8988T (cell line): ENCODE results near the gene MMS22L.

Experiments used
- DNase-seq: peaks from one replicate; pipeline ENCODE4 v3.0.0; 2011

The MMS22L gene

DNA sequence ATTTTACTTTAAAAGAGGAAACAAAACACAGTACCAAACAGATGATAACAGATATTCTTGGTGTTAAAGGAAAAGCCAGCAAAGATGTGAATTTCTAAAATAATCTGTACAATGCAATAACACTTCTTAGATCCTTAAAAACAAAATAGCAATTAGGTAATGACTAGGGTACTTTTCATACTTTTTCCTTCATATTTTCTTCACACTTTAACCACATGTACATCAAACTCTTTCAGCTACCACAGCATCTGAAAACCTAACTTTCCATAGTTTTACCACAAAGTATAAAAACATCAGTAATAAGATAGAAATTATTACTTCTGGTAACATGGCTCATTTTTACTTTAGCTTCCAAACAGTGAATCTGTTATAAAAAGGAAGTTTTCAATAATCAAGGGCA, 141.3 kb downstream of the MMS22L start:
- DNase-seq = no peak

DNA sequence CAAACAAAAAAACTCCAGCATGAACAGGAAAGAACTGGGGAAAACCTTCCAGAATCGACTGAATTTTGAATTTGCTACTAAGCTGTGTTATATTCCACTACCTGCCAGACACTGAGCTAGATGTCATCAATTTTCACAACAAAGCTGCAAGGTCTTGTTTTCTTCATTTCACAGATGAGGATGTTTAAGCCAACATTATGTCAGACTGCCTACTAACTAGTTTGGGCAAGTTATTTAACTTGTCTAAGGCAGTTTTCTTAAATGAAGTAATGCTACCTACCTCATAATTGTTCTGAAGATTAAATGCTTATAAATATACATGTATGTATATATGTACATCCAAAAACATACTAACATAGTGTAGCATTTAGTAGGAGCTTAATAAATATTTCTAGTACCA, 144.4 kb downstream of the MMS22L start:
- DNase-seq = no peak

DNA sequence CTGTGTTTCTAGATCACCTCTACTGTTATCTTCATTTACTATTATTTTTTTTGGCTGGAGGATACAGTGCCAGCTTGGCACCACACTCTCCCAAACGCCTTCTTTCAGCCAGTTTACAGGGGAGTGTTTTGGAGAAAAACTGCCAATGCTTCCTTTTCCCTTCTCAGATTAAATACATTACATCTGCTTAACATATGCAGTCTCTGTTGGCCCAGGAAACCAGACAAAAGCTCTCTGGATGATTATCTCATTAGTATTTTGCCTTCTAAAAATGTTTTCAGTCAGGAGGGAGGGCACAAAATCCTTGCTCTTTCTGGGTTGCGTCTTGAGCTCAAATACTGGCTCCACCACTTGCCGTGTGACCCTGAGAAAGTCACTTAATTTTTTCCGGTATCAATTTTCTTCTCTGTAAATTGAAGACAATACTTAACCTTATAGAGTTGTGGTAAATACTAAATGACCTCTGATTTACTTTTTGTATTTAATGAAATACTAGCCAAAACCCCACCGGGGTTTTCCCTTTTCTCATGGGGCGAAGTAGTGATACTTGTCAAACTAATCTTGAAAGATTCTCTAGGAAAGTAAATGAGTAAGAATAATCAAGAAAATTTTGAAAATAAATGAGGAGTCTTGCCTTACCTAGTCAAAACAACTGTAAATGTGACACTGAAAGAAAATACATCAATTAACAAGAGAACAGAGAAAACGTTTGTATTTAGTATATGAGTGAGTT, 146.2 kb downstream of the MMS22L start:
- no peak for DNase-seq

DNA sequence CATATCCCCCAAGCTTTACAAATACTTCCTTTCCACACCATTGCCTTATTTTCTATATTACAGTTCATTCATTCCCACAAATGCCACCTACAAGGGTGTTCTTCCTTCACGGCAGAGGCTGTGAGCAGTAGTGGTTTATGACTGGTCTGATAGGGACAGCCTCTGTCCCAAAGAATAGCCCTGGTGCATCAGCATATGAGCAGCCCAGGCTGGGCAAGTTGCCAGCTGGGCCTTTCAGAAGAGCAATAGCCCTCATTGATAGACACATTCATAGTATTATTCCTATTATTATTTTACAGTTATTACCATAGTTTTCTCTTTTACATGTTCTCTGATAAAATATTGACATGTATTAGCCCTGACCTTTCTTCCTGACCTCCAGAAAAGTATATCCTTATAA, 149.9 kb downstream of the MMS22L start:
- DNase-seq = no peak

DNA sequence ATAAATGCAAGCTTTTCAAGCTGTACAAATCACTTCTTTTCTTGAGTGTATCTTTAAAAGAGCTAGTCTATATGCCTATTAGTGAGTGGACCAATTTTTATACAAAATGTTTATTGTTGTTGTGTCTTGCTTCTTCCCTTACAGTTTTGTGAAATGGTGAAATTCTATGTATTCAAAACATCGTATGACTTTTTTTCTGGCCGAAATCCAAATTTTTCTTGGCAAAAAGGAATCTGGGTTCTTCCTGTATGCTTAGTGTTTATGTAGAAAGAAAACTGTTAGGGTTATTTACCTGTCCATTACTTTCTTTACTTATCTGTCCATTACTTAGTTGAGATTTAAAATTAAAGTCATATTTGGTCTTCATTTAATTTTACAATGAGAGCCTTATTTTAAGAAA, 153.9 kb downstream of the MMS22L start:
- no peak for DNase-seq

DNA sequence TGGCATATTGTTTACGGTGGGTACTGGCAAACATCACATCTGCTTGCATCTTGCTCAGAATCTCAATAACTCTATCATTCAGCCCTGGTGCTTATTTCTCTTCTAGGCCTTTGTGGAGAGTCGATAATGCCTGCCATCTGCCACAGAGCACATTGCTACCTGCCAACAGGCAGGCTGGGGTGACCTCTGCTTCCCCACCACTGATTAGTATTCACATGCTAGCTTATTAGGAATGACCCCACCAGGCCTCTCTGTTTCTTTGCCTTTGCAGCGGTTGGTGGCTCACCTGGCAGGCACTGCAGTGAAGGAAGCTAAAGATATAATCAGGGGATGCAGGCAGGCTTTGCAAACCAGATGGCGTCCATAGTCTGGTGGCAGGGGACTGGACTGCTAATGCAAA, 154.5 kb downstream of the MMS22L start:
- no peak for DNase-seq

DNA sequence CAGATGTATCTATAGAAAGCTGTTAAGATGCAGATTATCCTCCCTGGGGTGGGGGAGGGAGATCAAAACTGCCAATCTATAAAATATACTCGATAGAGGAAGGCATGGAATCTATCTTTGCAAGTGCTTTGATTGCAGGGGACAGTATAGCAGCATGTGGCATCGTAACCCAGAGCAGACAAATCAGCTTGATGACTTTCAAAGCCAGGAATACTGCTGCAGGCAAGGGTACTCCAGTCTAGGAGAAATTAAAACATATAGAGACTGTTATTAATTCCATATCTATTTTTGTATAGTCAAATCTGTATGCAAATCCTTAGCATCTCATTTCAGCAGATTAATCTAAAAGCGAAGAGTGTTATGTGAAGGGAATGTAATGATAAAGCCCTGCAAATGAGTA, 159.4 kb downstream of the MMS22L start:
- no peak for DNase-seq

DNA sequence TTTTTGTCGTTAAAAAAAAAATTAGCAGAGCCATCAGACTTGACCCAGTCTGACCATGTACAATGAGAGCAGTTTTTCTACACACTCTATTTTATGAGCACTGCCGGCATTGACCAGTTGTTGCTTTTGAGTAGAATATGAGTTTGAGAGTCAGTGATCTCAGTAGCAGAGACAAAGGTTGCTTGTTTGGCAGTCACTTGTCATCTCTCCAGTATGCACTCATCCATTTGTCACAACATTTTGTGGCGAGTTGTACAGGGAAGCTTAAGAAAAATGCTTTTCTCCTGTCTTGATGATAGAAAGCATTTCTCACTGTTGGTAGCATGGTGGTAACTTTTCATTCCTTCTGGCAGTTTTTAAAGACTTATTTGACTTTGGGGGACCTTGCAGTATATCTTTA, 159.9 kb downstream of the MMS22L start:
- no peak for DNase-seq

DNA sequence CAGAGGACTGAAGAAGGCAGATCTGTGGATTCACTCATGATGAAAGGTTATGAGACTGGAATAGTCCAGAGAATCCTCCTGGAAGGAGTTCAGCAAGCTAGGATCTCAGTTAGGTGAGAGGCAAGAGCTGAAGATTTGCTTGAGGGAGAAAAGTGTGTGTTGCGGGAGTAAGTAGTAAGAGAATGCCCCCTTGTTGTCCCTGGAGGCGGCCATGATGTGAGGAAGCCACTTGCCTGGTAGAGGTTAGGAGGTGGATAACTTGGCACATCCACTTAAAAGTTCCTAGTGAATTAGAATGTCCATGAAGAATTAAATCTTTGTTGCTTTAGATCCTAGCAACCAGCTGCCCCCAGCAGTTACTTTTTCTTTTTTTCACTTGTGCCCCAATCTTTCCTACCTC, 162.5 kb downstream of the MMS22L start:
- no peak for DNase-seq

DNA sequence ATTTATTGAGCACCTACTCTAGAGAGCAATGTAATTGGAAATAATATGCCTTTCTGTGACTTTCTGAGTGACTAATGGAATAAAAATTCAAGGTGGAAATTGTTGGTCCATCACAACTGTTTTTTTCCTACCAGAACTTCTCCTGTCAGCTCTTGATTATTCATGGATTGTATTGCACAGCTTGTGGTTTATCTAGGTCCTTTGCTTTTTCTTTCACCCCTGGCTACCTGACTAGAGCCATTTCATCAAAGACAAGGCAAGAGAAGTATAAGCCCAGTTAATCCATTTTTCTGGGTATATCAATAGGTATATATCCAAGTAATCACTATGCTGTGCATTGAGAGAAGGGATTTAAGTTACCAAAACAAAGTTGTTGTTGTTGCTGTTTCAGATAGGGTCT, 168.4 kb downstream of the MMS22L start:
- DNase-seq = no peak

DNA sequence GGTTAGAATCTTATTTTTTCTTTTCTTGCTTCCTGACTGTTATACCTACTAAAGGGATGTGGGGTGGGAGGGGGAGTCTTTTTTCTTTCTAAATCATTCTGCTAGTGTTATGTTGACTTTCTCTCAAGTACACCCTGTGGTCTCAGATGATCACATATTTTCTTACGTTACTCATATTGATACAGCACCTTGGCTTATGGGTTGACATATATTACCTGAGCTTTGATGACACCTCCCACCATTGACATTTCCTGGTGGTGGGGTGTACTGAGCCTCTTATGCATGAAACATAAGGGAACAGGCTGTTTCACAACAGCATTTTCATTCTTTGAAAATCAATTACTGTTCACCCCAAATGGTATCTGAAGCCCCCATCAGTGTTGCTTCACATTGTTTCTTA, 169.8 kb downstream of the MMS22L start:
- no peak for DNase-seq

DNA sequence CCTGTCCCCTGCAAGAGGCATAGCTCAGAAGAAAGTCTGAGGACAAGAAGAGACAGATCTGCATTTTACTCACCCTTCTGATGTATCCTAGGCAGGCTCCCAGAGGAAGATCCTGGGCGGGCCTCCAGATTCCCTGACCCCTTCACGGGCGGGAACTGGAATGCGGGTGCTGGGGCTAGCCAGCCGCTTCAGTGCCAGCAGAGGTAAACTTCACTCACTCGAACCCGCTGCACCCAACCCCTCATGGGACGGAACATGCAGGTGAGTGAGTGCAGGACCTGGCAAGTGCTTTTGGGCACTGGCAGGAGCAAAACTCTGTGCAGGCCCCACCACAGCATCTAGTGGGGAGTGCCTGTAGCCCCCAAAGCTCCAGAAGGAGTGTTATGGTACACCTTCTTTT, 171.8 kb downstream of the MMS22L start:
- no peak for DNase-seq

DNA sequence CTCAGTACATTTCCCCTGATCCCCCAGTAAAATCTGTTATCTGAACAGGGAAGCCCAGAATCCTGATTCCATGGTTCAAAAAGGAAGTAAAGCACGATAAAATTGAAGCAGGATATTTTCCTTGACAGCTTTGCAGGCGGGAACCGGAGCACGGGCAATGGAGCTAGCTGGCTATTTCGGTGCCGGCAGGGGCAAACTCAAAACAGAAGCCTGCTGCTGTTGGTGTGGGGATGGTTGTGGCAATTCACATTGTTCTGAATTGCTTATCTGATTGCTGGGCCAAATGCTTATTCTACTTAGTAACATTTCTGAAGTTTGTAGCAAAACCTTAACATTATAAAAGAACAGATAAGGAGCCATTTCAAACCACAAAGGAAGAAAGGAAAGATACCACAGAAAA, 172.4 kb downstream of the MMS22L start:
- no peak for DNase-seq

DNA sequence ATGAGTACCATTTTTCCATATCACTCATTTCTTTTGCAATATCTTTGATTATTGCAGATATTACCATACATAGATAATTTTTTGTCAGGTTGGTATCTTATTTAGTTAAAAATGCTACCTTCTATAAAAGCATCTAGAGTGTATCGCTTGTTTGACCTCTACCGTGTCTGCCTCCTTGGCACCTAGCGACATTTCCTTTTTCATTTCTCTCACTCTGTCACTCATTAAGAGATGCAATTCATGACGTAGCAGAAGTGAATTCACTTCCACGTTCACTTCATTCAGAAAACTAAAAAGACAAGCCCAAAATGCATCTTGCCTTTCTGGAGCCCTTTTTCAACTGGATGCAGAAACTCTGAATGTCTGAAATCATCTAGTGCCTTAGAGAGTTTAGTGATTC, 172.9 kb downstream of the MMS22L start:
- no peak for DNase-seq

DNA sequence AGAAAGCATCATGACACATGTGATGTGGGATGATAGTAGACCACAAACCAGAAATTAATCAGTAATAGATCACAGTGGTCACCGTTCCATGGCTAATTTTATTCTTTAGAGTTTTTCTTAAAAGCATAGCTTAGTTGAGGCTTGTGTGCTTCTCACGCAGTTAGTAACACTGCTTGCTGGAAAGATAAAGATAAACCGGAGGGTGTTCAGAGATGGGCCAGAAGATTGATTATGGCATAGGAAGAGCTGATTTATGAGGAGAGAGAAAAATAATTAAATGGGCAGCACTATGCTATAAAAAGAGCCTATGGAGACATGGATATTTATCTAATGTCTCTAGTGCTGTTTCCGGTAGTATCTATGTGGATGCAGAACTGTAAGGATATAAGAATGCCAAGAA, 173.6 kb downstream of the MMS22L start:
- no peak for DNase-seq

DNA sequence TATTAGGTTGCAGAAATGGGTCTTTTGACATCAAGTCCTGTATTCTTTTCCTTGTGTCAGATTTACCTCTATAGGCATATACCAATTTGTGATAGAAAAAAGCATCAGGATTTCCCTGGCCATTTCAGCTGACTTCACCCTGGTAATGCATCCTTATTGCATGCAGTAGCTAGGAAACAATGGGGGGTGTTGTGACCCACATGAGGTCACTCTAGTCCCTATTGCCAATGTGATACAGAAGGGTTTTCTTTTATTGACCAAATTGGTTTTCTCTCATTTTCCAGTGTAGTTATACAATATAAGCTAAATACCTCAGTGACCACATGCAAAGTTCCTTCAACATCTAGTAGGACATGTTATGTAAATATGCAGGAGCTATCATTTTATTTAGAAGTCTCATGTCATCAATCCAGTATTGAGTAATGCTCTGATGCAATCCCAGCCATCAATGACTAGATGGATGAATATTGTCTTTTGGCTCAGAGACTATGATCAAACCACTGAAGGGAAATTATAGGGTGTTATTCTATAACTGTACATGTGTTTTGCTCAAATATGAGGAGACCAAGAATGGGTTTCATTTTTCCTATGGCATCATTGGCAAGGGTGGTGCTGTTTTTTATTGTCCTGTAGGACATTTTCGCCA, 180.7 kb downstream of the MMS22L start:
- DNase-seq = no peak

DNA sequence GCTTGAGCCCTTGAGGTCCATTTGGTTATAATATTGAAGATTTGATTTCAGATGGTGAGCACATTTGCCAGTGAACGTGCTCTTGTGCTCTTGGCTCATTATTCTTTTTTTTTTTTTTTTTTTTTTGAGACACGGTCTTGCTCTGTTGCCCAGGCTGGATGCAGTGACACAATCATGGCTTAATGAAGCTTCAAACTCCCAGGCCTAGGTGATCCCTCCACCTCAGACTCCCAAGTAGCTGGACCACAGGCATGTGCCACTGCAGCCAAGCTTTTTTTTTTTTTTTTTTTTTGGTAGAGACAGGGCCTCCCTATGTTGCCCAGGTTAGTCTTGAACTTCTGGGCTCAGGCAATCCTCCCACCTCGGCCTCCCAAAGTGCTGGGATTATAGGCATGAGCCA, 182.3 kb downstream of the MMS22L start:
- DNase-seq = no peak

DNA sequence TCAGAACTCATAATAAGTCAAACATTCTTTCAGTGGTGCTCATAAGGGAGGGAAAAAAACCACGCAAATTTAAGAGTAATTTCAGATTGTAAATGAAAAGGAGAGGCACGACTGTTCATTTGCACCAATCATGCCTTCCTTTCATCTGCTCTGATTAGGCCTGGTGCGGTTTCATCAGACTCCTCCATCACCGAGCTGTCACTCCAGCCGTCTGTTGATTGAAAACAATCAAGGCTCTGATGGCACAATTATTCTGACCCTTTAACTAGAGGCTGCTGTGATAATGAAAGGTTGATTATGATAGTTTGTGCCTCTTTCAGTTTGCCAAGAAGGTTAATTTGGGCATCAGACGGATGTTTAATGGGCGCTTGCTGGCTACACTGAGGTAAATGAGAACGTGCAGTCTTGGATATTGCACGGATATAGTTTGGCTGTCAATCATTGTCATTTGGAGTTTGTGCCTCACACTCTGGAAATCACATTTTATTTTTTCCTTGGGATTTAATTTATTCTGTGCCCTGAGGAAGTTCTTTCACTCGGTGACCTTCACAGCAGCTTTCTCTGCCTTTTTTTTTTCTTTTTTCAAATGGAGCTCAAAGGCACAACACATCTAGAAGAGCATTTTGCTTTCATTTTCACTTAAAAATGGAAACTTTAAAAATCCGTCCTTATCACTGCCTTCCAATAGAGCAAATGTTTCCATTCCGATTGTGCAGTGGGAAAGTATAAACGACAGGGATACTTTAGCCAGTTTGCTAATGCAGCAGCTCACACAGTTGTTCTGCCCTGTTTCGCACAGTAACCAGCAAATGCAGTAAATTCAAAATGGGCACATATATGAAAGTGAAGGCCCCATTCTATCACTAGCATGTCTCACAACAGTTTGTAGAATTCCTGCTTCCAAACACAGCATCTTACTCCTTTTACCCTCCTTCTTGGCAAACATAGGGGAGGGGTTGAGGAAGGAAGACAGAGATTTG, 185.7 kb downstream of the MMS22L start:
- no peak for DNase-seq

DNA sequence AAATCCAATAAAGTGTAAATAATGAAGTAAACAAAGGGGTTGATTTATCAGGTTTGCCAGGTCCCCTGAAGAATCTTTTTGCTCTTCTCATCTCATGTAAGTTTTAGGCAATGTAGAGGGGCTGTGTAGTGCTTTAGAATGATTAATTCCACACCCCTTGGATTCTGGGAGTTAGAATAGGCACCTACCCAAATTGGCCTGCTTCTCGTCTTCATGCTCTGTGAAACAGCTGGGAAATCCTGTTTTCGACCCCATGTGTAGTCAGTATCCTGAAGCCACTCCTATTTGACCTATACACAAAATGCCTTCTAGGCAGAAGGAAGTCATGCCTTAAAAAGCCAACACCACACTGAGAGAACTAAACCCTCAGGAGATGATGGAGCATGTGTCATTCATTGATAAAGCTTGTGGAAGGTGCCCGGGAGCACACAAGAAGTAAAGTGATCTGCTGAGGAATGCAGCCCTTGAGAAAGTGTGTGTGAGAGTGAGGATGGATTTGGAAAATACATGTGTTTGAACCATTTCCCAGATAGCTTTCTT, 187.6 kb downstream of the MMS22L start:
- DNase-seq = no peak

DNA sequence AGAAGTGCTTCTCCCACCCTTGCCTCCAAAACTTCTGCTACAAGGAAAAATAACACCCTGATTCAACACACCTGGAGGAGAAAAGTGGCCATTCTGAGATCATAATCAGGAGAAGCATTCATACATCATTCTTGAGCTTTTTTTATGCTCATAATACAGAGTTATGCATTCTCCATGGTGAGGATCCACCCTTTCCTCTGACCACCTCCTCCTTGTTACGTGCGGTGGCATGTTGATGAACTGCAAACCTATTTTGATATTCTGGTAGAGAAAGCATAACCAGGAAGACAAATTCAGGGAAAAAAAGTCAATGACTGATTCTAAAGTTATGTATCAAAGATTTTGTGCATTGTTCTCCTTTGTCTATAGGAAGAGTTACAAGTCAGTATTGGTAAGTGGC, 188.6 kb downstream of the MMS22L start:
- DNase-seq = no peak

DNA sequence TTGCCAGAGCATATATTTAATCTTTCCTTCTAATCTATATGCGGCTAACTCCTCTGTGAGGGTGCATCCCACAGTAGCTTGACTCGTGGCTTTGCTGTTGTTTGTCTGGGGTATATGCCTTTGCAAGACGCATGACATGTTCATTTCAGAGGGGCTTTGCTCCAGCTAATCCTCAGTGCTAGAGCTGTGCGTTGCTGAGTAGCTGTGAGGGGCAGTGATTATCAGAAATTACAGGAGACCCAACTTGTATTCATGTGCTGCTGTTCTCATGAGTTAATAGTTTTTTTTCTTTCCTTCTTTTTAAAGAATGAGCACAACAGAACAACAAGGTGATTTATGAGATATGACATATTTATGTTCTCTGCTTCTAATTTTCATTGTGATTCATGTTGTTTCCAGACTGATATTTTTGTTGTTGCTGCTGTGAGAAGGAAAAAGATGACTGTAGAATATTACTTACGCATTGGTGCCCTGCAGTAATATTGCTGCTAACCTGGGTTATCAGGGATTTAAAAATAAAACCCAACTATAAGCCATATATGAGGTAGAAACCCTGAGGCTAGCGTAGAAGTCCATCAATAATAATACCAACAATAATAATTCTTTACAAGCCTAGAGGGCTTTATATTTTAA, 190.2 kb downstream of the MMS22L start:
- no peak for DNase-seq
